Ovary (tissue), 3 donors: ENCODE measurements around the gene RPP25L.

Source experiments
- EP300 ChIP-seq: sonication (generic); formaldehyde crosslinking; IDR thresholded peaks from one replicate; pipeline ENCODE4 v1.6.1; 2017; ENCODE audit warnings: antibody characterized with exemption
- POLR2A ChIP-seq: fragments of 450-650 bp; IDR thresholded peaks from one replicate; pipeline ENCODE4 v1.6.1; 2017; ENCODE audit warnings: antibody characterized with exemption, mild to moderate bottlenecking, moderate library complexity
- TF ChIP-seq, protein P1 (sequence below), 3 donors: fragments of 450-650 bp in 2 of 3; fragments of 200-600 bp in 1 of 3; IDR thresholded peaks; one replicate each; pipeline versions ENCODE4 v1.5.1 to v1.8.0; 2016 to 2022; ENCODE audit warnings: antibody characterized with exemption in 3 of 3, mild to moderate bottlenecking in 1 of 3
- donor health status: DM: no; HTN: no; CAD: no.

DNA sequence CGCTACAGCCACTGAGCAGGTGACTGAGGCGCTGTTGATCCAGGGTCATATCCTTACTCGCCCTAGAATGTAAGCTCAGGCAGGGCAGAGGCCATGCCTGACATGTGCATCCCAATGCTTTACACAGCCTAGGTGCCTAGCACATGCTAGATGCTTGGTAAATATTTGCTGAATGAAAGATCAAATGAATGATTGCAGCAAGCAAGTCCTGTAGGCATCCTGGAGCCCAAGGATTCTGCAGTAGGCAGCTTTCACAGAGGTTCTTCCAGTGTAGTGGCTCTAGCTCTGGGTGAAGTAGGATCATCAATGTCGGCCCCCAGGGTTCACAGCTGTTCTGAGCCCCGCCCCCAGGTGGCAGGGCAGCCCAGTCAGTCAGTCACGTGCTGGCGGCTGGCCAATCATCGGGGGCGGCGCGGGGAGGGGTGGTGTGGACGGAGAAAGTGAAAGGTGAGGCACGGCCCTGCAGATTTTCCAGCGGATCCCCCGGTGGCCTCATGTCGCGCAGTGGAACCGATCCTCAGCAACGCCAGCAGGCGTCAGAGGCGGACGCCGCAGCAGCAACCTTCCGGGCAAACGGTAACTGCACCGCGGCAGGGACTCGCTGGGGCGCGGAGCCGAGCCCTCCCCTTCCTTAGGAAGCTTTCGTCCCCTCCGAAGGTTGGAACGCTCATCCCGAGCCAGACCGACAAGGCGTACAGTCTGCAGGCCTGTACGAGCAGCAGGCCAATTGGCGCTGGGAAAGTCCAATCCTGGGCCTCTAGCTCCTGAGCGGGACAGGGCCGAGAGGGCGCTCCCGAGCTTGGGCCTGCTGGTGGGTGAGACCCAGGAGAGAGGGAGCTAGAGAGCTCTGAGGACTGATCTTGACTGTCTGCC, 34.5 kb upstream of the RPP25L start, which contains the start of gene GALT:
- TF ChIP-seq POLR2A (no peak), EP300 (no peak)
- TF ChIP-seq, protein P1, sequence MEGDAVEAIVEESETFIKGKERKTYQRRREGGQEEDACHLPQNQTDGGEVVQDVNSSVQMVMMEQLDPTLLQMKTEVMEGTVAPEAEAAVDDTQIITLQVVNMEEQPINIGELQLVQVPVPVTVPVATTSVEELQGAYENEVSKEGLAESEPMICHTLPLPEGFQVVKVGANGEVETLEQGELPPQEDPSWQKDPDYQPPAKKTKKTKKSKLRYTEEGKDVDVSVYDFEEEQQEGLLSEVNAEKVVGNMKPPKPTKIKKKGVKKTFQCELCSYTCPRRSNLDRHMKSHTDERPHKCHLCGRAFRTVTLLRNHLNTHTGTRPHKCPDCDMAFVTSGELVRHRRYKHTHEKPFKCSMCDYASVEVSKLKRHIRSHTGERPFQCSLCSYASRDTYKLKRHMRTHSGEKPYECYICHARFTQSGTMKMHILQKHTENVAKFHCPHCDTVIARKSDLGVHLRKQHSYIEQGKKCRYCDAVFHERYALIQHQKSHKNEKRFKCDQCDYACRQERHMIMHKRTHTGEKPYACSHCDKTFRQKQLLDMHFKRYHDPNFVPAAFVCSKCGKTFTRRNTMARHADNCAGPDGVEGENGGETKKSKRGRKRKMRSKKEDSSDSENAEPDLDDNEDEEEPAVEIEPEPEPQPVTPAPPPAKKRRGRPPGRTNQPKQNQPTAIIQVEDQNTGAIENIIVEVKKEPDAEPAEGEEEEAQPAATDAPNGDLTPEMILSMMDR (IDR thresholded peaks at IDR 0.05) = peak in 1 of 3 donors; percentile 64
